Testis (tissue), 3 donors: Measurements from ENCODE around the gene CHADL. TPM values are rescaled to one million over a fixed set of nuclear protein-coding genes. Genes with fewer than 3 reads are reported as not detected.

Experiments
- DNase-seq: peaks from one replicate; pipeline ENCODE4 v3.0.0-alpha.2; 2019
- H3K27ac ChIP-seq, 2 donors: fragments of 200-600 bp; sonication (generic); one replicate each; pipeline ENCODE4 v1.5.1; 2019
- H3K27me3 ChIP-seq: fragments of 200-600 bp; sonication (generic); one replicate; pipeline ENCODE4 v1.5.1; 2019
- H3K36me3 ChIP-seq: fragments of 200-600 bp; sonication (generic); one replicate; pipeline ENCODE4 v1.5.1; 2017; ENCODE audit warnings: low read depth; ENCODE audit errors: missing control alignments
- H3K4me1 ChIP-seq: fragments of 200-600 bp; sonication (generic); one replicate; pipeline ENCODE4 v1.5.1; 2019
- H3K4me3 ChIP-seq, 2 donors: fragments of 200-600 bp; sonication (generic); one replicate each; pipeline ENCODE4 v1.5.1; 2017 to 2019
- H3K9me3 ChIP-seq: fragments of 200-600 bp; sonication (generic); one replicate; pipeline ENCODE4 v1.5.1; 2017
- POLR2A ChIP-seq: fragments of 450-650 bp; IDR thresholded peaks from one replicate; pipeline ENCODE4 v1.6.1; 2017; ENCODE audit warnings: antibody characterized with exemption, mild to moderate bottlenecking, moderate library complexity
- WGBS, 2 donors: methylation state at CpG; one replicate each; pipeline ENCODE4 v1.1.5; 2018; 5-methylcytosine and 5-hydroxymethylcytosine counted together
- intact Hi-C: fragments of 100-400 bp; cut with DNase I; formaldehyde crosslinking; loops from one replicate; pipeline ENCODE4 v1.15.1; 2023; ENCODE audit warnings: low total_unique reads
- polyA plus RNA-seq: library from polyadenylated mRNA; stranded (reverse); fragments of 350-450 nt; fragmentation: Illumina TruSeq; extraction: RNeasy Lipid Tissue Mini Kit (QIAGEN cat#74804); gene quantifications from one replicate; pipeline ENCODE4 v1.2.3, GENCODE V29; 2014; ENCODE audit warnings: low read depth, low replicate concordance; ENCODE audit not compliant: insufficient read depth
- total RNA-seq, 2 donors: library from RNA; depleted of rRNA; stranded (reverse); fragments of >200 nt; gene quantifications; one replicate each; pipeline ENCODE4 v1.2.3, GENCODE V29; 2016
- TF ChIP-seq, protein P1 (sequence below), 3 experiments: fragments of 450-650 bp in 2 of 3; fragments of 200-600 bp in 1 of 3; sonication (generic) in 1 of 3; IDR thresholded peaks; one replicate each; pipeline ENCODE4 v1.5.1; 2016 to 2019; ENCODE audit warnings: antibody characterized with exemption in 3 of 3, mild to moderate bottlenecking in 2 of 3, moderate library complexity in 1 of 3

CHADL gene
- total and polyA plus RNA-seq, 3 donors from 2014 or later: 6.5 to 12.8 (median 9.1) TPM

GRCh38 chr22:41229730-41230400 is 10.9 kb downstream of the CHADL start:
- intact Hi-C loops: no loop called here
- H3K27me3 ChIP-seq: no peaks in the 10 kb centered on the region
- no peak overlapping the region for H3K27ac ChIP-seq
- H3K9me3 ChIP-seq: no peaks in the 10 kb centered on the region
- no peaks in the 10 kb centered on the region for H3K36me3 ChIP-seq
- TF ChIP-seq POLR2A: no peak
- TF ChIP-seq, protein P1, sequence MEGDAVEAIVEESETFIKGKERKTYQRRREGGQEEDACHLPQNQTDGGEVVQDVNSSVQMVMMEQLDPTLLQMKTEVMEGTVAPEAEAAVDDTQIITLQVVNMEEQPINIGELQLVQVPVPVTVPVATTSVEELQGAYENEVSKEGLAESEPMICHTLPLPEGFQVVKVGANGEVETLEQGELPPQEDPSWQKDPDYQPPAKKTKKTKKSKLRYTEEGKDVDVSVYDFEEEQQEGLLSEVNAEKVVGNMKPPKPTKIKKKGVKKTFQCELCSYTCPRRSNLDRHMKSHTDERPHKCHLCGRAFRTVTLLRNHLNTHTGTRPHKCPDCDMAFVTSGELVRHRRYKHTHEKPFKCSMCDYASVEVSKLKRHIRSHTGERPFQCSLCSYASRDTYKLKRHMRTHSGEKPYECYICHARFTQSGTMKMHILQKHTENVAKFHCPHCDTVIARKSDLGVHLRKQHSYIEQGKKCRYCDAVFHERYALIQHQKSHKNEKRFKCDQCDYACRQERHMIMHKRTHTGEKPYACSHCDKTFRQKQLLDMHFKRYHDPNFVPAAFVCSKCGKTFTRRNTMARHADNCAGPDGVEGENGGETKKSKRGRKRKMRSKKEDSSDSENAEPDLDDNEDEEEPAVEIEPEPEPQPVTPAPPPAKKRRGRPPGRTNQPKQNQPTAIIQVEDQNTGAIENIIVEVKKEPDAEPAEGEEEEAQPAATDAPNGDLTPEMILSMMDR (IDR thresholded peaks at IDR 0.05): no peak
- H3K4me1 ChIP-seq: peaks cover 11% of the 10 kb centered on the region
- no peak overlapping the region for H3K4me3 ChIP-seq
- WGBS, 2 donors: 78 to 83% methylated on average over 8 to 17 of the region's 17 CpGs
- DNase-seq: no peak

DNA sequence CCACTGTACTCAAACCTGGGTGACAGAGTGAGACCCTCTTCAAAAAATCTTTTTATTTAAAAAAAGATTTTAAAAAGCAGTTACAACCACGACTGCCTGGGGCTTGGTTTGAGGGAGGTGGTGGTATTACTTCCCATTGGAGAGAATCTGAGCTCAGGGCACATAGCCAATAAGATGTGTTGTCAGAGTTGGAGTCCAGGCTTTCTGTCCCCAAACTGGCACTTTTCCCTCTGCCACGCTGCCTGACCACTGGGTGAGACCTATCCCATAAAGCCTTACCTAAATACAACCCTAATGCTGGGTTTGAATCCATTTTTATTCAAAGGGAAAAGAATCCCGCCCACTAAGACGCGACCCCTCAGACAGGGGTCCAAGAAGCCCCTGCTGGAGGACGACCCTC is 11.5 kb downstream of the CHADL start:
- intact Hi-C loops: no loop called here
- Histone ChIP-seq H3K27ac (no peak overlapping the region), H3K9me3 (no peaks in the 10 kb centered on the region), H3K4me3 (no peak overlapping the region), H3K36me3 (no peaks in the 10 kb centered on the region), H3K27me3 (no peaks in the 10 kb centered on the region), H3K4me1 (peaks cover 8% of the 10 kb centered on the region)
- no peak for DNase-seq
- TF ChIP-seq, protein P1 (IDR thresholded peaks at IDR 0.05): no peak
- no peak for TF ChIP-seq POLR2A
- WGBS, 2 donors: 89 to 93% methylated on average over 6 of the region's 6 CpGs

DNA sequence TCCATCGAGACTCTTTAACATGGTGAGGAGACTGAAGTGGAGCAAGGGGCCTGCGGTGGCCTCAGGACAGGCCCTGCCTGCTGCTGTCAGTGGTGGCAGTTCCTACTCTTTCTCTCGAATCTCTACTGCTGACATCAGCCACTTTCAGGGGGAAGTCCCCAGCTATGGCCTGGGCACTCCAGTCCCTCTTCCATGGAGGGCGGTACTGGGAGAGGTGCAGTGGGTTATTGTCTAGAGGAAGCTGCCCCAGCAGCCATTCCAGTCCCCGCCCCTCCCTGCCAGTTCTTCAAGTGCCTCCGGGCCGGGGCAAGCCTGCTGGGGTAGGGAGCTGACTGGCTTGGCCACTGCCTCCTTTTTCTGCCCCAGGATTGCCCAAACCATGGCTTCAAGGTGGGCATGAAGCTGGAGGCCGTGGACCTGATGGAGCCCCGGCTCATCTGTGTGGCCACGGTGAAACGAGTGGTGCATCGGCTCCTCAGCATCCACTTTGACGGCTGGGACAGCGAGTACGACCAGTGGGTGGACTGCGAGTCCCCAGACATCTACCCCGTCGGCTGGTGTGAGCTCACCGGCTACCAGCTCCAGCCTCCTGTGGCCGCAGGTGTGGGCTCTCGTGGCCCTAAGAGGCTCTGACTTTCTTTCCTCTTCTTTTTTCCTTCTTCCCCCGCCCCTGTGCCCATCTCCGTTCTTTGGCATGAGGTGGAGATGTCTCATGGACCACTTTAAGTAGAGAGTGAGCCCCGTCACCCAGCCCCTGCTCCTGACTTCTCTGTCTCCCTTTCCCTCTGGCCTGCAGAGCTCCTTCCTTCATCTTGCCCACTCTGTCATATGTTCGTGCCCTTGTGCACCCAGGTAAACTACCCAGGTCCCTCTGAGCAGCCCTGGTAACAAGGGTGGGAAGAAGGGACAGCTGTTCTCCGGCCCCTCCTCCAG is 13.7 kb downstream of the CHADL start:
- H3K27ac ChIP-seq: no peak overlapping the region
- intact Hi-C loops: no loop called here
- WGBS, 2 donors: 92 to 96% methylated on average over 21 to 26 of the region's 26 CpGs
- no peaks in the 10 kb centered on the region for H3K27me3 ChIP-seq
- no peaks in the 10 kb centered on the region for H3K36me3 ChIP-seq
- H3K9me3 ChIP-seq: no peaks in the 10 kb centered on the region
- H3K4me3 ChIP-seq: no peak overlapping the region
- TF ChIP-seq, protein P1 (IDR thresholded peaks at IDR 0.05): no peak
- no peak for TF ChIP-seq POLR2A
- no peak for DNase-seq
- H3K4me1 ChIP-seq: peaks cover 3% of the 10 kb centered on the region

- no peak for DNase-seq
- Histone ChIP-seq H3K4me1 (no peaks in the 10 kb centered on the region), H3K27me3 (no peaks in the 10 kb centered on the region), H3K9me3 (no peaks in the 10 kb centered on the region), H3K36me3 (no peaks in the 10 kb centered on the region), H3K27ac (no peak overlapping the region), H3K4me3 (no peak overlapping the region)
- intact Hi-C loops: no loop called here
- TF ChIP-seq, protein P1 (IDR thresholded peaks at IDR 0.05): no peak
- no peak for TF ChIP-seq POLR2A
- WGBS, 2 donors: 93% methylated on average over 5 to 7 of the region's 7 CpGs
Measured at GRCh38 chr22:41223535-41223934, 17.2 kb downstream of the CHADL start.
